PC-9 (cell line): Measurements from ENCODE around the gene CNGA1.

Source experiments
- CTCF ChIP-seq: fragments of 200-600 bp; sonication (generic); conservative IDR thresholded peaks from 2 replicates; pipeline ENCODE4 v1.6.1; 2017; ENCODE audit warnings: mixed run types, antibody characterized with exemption, mild to moderate bottlenecking, moderate library complexity
- EZH2 ChIP-seq: fragments of 200-600 bp; sonication (generic); IDR thresholded peaks from 2 replicates; pipeline ENCODE4 v1.8.0; 2017; ENCODE audit warnings: antibody characterized with exemption, low read depth

GRCh38 chr4:48032721-48033120, 16.2 kb upstream of the CNGA1 start:
- TF ChIP-seq CTCF, result no peak
- no peak for TF ChIP-seq EZH2
